MM.1S (cell line): ENCODE data around the gene RTKN.

Experiments
- EZH2 ChIP-seq: fragments of 300-600 bp; sonication (generic); optimal IDR thresholded peaks from 2 replicates; pipeline ENCODE3; 2017; ENCODE audit warnings: low read depth, mild to moderate bottlenecking, antibody characterized with exemption, low read length, mixed read lengths
- TF ChIP-seq, protein P1 (sequence below): fragments of 300-600 bp; sonication (generic); IDR thresholded peaks from 2 replicates; pipeline ENCODE4 v1.5.1; 2016; ENCODE audit warnings: antibody characterized with exemption, low read length, mixed read lengths

DNA sequence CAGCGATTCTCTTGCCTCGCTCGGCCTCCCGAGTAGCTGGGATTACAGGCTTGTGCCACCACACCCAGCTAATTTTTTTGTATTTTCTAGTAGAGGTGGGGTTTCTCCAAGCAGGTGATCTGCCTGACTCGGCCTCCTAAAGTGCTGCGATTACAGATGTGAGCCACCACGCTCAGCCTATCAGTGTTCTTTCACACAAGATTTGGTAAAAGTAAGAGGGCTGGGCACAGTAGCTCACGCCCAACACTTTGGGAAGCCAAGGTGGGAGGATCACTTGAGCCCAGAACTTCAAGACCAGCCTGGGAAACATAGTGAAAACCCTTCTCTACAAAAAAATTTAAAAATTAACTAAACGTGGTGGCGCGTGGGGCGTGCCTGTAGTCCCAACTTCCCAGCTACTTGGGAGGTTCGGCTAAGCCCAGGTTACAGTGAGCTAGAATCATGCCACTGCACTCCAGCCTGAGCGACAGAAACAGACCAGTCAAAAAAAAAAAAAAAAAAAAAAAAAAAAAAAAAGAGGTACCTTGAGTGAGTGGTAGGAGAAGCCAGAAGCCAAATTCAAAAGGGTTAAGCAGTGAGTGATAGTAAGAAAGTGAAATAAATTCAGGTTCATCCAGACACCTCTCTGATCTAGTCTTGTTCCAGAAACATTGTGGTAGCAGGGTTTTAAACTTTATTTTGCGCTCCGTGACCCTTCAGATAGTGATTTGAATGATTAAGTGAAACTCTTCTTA is 29.8 kb upstream of the RTKN start:
- TF ChIP-seq, protein P1, sequence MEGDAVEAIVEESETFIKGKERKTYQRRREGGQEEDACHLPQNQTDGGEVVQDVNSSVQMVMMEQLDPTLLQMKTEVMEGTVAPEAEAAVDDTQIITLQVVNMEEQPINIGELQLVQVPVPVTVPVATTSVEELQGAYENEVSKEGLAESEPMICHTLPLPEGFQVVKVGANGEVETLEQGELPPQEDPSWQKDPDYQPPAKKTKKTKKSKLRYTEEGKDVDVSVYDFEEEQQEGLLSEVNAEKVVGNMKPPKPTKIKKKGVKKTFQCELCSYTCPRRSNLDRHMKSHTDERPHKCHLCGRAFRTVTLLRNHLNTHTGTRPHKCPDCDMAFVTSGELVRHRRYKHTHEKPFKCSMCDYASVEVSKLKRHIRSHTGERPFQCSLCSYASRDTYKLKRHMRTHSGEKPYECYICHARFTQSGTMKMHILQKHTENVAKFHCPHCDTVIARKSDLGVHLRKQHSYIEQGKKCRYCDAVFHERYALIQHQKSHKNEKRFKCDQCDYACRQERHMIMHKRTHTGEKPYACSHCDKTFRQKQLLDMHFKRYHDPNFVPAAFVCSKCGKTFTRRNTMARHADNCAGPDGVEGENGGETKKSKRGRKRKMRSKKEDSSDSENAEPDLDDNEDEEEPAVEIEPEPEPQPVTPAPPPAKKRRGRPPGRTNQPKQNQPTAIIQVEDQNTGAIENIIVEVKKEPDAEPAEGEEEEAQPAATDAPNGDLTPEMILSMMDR = no peak
- TF ChIP-seq EZH2 = no peak
